NCI-H2029 treated with DMSO at 0.1 percent for 48 hours (cell line): ENCODE measurements around the gene HOXA4.

ENCODE experiments used
- DNase-seq: peaks from one replicate; lab custom pipeline; 2025; lab: John Stamatoyannopoulos, UW

The HOXA4 gene

DNA sequence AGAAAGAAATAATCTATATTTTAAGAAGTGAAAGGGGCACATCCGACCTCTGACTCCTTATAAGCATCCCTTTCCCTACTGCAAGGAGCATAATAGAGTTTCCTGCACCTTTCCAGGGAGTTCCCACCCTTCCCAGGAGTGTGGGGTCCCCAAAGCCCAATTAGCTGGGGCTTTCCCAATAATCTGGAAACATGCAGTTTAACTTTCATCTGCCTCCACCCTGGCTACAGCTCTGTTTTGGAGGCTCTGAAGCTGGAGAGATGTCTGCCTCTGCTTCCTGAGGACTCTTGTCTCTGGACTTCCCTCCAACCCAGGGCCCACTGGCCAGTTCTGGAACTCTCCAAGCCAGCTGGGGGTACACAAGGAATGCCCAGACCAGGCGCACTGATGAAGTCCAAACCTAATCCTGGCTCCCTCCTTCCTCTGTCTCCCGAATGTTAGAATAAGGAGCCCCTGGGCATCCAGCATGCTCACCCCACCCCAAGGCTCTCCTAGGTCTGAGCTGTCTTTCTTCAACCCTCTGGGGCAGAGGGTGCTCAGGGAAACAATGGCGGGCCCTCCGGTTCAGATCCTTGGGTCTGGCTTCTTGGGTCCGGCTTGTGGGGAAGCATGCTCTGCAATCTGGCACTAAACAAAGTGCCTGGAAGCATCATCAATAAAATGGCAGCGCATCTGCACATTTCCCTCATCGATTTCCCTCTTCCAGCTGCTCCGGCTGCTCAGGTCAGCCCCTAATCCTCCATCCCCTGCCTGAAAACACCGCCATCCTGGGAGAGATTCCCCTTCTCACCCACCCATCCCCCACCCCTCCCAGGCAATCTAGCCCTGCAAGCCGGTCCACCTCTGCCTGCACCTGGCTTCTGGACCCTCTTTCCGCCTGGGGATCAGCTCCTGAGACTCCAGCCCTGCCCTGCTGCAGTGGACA is 13.3 kb downstream of the HOXA4 start:
- no peak for DNase-seq

DNA sequence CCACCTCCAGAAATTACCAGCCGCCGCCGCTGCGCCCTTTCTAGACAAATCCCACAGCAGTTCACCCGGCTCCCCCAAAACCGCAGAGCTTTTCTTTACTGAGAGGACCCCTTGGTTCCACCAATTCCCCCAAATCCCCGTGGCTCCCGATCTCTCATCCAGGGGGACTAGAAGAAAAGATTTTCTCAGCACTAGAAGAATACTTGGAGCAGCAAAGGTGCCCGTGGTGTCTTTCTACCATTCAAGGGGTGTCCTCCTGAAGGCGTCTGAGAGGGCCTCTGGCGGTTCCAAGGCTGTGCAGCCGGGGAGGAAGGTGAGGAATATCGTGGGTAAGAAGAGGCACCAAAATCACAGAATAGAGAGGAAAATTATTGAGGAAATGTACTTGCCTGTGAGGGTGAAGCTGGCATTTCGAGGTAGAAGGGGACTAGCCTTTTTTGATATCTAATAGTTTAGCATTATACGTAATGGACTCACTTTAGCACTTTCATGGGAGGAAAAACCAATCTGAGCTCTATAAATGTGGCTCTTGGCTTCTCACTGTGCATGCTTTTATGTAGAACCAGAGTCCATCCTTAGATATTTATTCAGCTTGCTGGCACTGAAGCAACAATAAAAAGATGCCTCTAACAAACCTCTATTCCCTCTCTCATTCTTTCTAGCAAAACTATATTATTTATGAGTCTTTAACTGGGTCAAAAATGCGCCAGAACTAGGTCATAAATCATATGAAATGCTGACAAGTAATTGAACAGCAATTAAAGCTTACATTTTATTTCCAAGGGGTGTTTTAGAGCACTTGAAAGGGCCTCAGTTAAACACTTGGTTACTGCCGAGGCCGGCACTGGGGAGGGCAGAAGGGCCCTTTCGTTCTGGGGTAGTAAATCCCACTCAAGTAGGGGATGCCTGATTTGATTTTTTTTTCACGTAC is 14.3 kb downstream of the HOXA4 start:
- no peak for DNase-seq

DNA sequence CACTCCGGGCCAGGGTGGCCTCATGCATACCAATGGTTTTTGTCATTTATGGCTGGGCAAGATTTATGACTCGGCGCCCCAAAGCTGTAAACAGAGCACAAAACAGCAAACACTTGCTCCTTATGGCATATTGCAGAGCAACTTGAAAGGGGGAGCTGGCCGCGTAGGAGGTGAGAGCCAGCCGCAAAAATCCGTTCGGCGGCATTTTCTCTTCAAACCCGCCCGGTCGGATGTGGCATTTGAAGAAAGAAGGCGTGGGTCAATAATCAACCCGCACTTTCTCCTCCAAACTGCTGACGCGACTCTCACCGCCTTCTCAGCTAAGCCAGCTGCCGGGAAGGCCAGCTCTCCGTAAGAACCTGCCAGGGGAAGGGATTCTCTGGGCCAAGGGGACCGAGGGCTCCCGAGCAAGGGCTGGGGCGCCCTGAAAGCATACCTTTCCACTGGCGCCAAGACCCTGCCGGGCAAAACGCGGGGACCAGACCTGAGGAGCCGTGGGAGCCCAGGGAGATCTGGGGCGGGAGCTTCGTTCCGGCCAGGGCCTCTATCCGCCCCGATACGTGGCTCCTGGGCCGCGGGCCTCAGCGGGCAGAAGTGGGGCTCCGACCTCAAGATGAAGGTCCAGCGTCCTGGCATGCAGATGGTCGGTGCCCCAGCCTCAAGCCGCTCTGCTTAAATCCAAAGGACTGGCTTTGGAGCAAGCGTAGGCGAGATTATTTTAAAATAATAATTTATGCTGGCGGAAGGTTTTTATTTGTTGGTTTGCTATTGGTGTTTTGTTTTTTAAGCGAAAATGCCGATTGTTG is 15.1 kb downstream of the HOXA4 start:
- no peak for DNase-seq

DNA sequence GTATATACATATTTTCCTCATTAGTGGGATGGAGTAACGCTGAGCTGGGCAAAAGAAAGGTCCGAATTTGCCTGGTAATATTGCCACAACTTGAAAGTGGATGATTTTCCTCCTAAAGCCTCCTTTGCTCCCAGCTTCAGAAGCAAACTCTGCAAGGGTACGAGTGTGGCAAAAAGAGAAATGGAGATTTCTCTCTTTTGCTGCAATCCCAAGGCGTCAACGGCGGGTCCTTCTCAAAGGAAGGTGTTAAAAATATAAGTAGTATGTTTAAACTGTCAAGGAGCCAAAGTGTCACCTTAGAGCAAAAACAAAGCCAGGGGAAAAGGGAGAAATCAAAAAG is 15.7 kb downstream of the HOXA4 start:
- DNase-seq: no peak

DNA sequence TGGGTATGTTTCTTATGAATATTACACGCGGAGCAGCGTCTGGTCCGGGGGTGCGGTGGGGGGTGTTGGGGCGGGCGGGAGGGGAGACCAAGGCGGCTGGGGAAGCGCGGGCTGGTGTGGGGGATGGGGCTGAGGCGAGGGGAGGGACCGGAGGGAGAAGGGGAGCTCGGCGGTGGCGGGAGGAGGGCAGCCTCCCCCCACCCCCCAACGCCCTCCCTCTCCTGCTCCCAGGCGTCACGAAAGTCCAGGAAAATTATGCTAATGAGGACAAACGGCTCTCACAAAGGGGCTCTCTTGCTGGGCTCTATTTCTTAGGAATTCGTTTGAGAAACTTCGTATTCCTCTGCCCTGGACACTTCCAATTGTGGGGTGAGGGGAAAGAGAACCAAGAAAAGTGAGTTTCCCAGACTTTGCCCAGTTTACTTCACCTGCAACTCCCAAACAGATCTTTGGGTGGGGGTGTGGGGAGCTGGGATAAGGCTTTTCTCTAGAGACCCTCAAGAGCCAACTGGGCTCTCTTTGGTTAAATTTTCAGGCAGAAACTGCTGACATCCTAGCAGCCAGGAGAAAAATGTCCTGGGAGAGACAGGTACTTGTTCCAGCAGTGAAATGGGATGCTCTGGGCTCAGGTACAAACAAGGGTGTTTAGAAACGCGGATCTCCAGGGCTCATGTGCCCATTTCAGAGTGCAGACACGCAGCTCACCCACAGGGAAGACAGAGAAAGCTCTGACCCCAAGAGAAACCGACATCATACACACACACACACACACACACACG is 16.4 kb downstream of the HOXA4 start:
- no peak for DNase-seq

DNA sequence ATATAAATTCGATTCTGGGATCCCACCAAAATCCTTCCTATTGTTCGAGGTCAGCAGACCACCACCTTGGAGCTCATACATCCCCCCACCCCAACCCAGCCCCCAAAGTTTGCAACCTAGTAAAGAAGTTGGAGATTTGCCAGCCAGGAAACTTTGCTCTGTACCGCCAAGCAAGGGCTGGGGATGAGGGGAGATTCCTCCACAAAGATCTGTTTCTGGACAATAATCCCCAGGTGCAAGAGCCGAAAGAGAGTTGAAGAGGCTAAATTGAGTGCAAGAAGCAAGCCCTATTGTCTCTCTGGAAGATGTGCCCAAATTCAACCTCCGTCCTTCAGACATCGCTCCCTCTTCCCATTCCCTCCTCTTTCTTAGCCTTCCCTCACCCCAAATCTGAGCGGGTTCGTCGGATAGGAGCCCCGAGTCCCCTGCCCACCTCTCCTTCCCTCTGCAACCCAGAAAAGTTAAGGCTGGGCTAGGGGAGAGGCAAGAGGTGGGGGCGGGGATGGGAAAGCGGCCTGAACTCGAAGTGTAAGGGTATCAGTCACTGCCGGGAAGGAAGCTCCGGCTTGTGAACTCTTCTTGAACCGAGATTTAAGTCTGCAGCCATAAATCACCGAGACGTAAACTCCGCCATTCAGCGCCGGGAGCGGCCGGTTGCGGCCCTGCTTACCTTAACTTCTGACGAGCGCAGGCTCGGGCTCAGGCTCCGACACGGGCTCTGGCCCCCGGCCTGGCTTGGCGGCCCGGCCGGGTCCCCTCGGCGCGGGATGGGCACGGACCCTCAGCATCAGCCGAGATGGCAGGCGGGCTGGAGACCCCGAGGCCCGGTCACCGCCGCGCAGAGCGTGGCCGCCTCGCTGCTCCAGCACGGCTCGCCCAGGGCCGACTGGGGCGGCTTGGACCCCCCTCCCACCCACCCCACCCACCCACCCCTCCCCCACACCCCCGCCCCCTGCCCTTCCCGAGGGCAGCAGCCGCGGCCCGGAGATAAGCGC is 17.3 kb downstream of the HOXA4 start:
- no peak for DNase-seq

DNA sequence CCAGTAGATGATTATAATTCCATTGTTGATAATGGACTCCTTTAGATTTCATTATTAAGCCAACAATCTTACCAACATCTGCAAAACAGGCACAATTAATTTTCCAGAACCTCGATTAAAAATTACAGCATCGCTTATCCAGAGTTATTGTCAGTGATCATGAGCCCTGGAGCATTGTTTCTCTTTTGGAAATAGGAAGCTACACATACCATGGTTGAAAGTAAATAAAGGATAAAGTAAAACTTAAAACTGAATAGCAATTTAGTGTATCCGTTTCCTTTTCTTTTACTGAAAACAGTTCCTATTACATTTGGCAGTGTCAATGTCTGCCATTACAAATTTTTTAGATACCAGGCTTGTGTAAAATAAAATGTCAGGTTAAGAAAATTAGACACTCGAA is 18.2 kb downstream of the HOXA4 start:
- no peak for DNase-seq

DNA sequence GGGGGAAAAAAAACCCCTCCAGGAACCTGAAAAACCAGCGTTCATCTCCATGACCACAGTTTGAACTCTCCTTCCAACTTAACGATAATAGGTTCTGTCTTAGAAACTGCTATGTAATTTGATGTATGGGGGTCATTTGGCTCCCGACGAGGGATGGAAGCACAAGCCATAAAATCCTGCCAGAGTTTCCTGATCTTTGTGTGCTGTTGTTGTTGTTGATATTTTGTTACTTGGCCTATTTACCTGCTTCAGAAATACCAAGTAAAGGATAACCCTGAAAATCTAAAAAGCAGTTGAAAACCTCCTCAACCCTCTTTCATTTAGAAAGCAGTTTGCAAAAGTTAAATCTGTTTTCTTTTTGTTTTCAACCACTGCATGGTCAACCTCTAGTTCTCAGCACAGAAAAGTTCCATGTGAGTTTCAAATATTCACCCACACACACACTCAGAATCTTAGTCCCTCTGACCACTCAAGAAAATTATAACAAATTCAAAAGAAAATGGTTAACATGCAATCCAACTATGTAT is 18.7 kb downstream of the HOXA4 start:
- no peak for DNase-seq

DNA sequence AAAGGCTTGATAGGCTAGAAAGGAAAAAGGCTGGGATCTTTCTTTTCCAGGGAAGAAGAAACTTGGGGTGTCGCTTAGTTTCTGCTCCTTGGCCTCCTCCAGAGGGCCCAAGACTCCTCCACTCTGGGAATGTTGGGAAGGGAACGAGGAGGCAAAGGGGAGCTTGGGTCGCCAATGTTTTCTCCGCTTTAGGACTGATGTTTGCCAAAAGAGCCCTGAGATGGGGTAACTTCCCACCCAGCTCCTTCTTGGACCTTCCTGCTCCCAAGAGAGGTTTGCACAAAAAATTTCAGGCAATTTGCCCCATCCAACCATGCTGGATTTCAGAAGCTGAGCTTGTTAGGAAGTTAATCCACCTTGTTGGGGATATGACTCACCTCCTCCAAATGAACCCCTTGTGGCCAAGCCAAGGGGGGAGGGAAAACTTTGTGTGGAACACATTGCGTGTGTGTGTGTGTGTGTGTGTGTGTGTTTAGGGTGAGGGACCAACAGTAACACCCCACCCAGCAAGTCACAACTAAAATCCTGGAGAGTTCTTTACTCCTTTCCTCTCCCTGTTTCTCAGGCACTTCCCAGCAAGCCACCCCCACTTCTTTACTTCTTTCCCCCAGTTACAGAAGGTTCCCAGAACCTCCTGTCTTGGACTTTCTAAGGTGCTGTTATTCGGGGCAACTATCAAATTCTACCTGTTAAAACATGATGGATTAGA is 19.4 kb downstream of the HOXA4 start:
- DNase-seq: no peak

DNA sequence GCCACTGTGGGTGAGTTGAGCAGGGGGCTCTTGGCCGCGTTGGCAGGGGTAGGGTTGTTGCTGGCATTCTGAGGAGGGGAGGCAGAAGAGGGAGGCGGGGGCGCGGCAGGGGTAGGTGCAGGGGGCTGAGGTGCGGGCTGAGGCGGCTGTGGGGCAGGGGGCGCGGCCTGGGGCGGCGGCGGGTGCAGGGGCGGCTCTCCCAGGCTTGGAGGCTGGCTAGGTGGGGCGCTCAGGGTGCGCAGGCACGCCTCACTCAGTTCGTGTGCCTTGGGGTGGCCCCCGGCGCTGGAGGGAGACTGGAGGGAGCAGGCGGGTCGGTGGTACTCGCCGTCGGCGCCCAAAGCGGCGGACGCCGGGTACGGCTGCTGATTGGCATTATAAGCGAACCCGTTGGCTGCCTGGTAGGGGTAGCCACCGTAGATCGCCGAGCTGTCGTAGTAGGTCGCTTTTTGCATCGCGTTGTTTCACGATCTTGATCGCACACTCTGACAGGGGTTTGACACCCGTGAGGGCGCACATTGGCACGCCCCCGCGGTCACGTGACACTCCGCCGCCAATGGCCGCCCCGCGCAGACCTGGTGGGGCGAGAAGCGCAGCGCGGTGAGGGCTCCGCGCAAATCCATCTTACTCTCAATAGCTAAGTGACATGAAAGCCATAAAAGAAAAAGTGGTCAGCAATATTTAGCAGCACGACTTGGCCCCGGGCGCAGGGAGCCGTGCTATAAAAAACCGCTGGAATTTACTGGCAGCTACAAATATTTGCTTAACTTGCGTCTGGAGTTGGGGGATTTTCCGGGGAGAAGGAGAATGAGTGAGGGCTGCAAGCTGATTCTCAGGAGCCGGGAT is 20.1 kb downstream of the HOXA4 start:
- no peak for DNase-seq

DNA sequence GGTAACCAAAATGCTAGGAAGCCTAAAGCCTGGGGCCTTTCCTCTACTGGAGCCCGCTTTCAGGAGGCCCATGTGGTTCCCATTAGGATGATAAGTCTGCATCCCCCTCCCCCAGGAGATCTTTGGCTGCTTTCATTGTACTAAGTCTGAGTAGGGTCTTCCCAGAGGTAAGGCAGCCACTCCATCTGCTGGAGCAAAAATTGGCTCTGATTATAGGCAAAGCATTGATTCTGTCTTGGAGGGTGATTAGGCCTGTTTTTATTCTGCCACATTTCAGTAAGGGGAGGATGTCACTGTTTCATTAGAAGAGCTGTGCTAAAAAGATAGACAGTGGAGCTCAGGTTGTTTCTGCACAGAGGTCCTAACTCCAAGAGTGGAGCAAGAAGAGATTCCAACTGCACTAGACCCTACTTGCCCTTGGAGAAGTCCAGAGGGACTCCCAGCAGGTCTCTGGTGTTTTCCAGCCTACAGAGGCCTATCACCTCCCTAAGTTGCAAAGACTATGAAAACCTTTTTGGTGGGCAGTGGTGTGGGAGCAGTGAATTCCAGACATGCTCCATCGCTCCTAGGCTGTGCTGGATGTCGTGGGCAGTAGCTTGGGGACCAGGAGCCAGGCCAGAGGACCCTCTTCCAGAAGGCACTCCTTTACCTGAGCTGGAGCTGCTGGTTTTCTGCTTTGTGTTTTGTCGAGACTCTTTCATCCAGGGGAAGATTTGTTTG is 20.9 kb downstream of the HOXA4 start:
- no peak for DNase-seq

DNA sequence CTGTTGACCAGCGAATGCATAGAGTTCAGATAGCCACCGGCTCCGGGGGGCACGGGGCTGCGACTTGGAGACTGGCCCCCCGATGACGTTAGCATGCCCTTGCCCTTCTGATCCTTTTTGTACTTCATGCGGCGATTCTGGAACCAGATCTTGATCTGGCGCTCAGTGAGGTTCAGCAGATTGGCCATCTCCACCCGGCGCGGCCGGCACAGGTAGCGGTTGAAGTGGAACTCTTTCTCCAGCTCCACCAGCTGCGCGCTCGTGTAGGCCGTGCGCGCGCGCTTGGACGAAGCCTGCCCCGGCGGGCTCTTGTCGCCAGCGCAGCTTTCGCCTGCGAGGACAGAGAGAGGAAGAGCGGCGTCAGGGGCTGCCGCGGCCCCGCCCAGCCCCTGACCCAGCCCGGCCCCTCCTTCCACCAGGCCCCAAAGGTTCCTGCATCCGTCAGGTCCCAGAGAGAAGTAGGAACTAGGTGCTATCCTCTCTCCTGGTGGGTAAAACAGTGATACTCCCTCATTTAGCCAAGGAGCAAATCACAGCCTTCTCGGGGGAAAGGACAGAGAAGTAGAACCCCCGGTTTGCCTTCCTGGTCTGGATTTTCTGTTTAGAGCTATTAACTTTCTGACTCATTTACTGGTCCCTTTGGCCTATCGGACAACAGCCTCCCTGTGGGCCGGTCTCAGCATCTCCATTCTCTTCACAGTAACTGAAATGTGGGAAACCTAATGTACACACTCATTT is 22.0 kb downstream of the HOXA4 start:
- no peak for DNase-seq

DNA sequence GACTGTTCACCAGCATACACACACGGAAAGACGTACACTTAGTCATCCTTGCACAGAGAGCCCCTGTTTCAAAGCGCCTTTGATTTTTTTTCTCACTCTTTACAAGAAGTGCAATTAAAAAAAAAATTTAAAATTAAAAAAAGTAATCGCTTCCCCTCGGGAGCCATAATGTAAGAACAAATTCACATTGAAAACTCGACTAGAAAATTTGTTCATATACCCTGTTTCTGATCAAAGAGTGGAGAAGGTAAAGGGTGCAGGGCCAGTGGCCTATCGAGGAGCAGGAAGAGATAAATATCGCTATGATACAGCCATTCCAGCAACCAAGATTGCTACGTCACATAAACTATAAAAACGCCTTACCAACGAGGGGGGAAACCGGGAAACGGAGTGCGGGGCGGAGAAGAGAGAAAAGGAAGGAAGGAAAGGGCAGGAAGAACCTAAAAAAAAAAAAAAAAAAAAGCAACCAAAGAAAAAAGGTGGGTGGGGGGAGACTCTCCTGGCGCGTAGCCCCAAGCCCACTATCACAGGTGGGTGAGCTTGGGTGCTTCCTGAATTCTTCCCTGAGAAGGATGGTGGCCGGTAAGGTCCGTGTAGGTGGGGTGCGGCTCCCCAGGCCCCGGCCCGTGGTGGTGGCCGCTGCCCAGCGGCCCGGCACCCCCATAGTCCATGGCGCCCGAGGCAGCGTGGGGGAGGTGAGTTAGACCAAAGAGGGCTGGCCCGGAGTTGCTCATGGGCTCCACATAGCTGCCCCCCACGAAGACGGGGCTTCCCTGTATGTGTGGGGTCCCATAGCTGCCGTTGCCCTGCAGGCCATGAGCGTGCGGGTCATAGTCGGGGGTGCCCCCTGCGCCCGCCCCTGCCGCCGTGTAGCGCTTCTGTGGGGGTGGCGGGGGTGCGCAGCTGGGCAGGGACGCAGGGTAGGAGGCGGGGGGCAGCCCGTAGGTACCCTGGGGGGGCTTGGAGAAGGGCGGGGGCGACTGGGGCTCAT is 22.9 kb downstream of the HOXA4 start:
- DNase-seq: no peak

DNA sequence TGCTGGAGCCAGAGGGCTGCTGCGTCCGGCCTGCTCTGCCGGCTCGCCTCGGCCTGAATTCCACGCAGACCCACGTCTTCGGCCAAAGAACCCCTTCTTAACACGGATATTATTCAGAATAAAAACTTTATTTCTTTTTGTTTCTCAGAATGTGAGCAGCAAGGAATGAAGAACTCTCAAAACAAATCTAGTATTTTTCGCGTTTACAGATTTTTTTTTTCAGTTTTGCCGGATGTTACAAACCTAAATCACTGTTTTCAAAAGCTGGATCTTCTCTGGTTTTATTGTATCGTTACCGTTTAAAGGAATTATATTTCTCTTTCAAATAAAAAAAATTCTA is 23.7 kb downstream of the HOXA4 start:
- no peak for DNase-seq

DNA sequence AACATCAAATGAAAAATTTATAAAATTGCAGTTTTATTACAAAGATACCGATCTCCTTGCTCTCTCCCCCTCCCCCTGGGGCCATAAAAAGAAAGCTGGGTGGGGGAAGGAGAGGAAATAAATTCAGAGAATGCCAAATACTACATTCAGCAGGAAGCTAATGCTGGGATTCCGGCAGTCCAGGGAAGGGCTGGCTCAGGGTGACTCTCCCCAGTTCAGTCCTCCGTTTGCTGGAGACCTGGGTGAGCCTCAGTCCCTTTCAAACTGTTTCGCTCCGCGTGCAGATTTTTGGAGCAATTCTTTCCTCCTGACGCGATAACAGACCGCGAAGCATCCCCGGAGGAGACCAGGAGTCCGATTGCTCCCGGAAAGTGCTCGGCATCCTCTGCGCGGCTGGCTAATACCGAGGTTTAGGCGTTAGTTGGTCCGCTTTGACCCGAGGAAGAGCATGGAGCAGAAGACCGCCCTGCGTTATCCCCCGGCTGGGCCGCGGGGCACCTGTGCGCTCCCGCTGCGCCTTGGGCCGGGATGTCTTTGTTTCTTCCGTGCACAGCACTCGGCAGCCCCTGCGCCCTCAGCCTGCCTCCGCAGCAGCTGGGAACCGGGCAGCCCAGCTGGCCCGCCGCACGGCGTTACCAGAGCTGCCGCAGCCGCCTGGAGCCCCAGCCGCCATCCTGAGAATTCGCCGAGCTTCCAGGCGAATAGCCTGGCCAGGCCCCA is 24.2 kb downstream of the HOXA4 start:
- DNase-seq: no peak
